ENCODE data around the gene CDH4. TPM values are rescaled to one million over a fixed set of nuclear protein-coding genes. Genes with fewer than 3 reads are reported as not detected.
A peak's percentile ranks its signal among the peaks of the same experiment; 100 is the strongest.

CDH4 gene
- total RNA-seq, 4 donors from 2014 or later, result 0.13 to 0.38 (median 0.21) TPM; not detected in 1

DNA sequence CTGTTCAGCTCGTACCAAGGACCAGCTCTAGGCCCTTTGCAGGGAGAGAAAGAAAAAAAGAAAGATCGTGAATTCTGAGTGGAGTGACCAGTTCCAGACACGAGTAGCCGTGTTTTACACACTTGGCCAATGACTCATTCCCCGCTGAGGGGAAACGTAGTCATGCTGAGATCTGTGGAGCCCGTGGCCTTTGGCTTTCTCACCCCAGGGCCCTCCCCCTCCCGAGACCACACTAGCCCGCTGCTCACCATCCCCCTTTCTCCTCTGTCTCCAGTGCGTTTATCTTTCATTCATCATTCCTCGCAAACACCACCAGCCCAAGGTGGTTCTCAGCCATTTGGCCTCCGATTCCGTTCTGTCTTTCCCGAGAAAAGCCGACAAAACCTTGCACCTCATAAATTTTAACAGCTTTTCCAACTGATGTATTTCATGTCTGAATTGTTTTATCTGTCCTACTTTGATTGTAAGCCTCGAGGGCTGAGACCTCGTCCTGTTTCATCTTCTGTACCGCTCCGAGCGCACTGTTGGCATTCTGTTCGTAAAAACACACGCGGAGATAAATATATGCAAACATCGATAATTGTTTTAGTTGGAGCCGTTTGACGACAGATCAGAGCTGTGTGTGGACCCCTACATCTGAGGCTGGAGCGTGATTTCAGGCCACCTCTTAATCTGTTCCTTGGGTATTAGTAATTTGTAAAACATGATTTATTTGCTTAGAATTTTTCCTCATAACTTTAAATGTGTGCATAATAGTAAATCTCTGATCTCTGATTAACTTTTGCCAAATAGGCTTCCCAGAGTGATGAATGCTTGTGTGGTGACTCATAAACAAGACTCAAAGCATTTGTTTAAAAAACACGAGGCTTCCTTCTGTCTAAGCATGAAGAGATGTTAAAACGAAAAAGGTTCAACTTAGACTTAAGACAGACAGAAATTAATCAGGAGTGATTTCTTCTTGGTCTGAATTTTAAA, 336.6 kb downstream of the CDH4 start:
- H3K9me3 ChIP-seq, result peaks cover 0 to 18% (median 6%) of the 10 kb centered on the region in 3 donors
- H3K36me3 ChIP-seq, result no peaks in the 10 kb centered on the region
- TF ChIP-seq, protein P1, sequence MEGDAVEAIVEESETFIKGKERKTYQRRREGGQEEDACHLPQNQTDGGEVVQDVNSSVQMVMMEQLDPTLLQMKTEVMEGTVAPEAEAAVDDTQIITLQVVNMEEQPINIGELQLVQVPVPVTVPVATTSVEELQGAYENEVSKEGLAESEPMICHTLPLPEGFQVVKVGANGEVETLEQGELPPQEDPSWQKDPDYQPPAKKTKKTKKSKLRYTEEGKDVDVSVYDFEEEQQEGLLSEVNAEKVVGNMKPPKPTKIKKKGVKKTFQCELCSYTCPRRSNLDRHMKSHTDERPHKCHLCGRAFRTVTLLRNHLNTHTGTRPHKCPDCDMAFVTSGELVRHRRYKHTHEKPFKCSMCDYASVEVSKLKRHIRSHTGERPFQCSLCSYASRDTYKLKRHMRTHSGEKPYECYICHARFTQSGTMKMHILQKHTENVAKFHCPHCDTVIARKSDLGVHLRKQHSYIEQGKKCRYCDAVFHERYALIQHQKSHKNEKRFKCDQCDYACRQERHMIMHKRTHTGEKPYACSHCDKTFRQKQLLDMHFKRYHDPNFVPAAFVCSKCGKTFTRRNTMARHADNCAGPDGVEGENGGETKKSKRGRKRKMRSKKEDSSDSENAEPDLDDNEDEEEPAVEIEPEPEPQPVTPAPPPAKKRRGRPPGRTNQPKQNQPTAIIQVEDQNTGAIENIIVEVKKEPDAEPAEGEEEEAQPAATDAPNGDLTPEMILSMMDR (IDR thresholded peaks at IDR 0.05), result no peak
- no peak for TF ChIP-seq POLR2A (IDR thresholded peaks at IDR 0.05)
- WGBS, 2 donors, result 10 to 13% methylated on average over 29 of the region's 29 CpGs
- intact Hi-C loops (cut with DNase I), result no loop called here
- peaks cover 0 to 29% (median 0%) of the 10 kb centered on the region in 4 donors for H3K27me3 ChIP-seq
- peak overlapping the region in 1 of 4 donors; percentile 13 for H3K27ac ChIP-seq
- no peak for DNase-seq
- peak overlapping the region in 1 of 4 donors; percentile 1 for H3K4me3 ChIP-seq
- H3K4me1 ChIP-seq, result peaks cover 0 to 19% (median 0%) of the 10 kb centered on the region in 3 donors

DNA sequence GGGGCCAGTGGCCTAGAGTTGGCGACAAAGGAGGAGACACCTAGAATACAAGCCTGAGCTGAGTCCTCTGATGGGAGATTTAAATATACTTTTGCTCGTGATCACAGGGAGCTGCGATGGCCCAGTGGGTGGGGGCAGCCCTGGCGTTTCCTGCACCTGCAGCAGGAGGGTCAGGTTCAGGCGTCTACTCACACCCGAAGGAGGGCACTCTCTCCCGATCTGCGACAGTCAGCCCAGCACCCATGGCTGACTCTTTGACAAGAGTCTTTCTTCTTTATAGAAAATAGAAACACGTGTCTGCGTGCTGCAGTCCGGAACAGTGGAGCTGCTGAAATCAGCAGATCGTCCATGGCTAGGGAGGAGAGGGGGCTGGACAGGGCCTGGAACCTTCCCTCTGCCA, 338.2 kb downstream of the CDH4 start:
- TF ChIP-seq POLR2A (IDR thresholded peaks at IDR 0.05), result no peak
- TF ChIP-seq, protein P1 (IDR thresholded peaks at IDR 0.05), result no peak
- 60 to 75% methylated on average over 3 to 12 of the region's 12 CpGs for WGBS, 2 donors
- no peak overlapping the region for H3K27ac ChIP-seq
- peaks cover 0 to 18% (median 6%) of the 10 kb centered on the region in 3 donors for H3K9me3 ChIP-seq
- peaks cover 0 to 29% (median 0%) of the 10 kb centered on the region in 4 donors for H3K27me3 ChIP-seq
- H3K4me3 ChIP-seq, result no peak overlapping the region
- intact Hi-C loops (cut with DNase I), result no loop called here
- H3K36me3 ChIP-seq, result no peaks in the 10 kb centered on the region
- peaks cover 0 to 19% (median 0%) of the 10 kb centered on the region in 3 donors for H3K4me1 ChIP-seq
- DNase-seq, result no peak

DNA sequence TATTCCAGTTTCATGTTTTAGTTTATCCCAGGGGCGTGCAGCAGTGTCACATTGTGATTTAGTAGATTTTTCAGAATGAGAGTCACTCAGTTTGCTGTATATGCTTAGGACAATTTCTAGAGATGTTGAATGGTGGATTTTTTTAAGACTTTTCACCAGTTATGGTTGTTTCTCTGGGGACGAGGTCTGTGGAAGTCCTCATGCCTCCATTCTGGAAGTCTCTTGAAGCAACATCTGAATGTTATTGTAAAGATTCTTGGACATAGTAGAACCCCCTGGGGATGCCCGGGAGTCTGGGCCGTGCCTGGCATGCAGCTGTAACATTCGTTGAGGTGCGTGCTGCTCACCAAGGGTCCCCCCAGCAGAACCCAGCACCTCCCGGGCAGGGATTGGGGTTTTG, 341.5 kb downstream of the CDH4 start:
- peaks cover 0 to 17% (median 0%) of the 10 kb centered on the region in 4 donors for H3K27me3 ChIP-seq
- H3K9me3 ChIP-seq, result peaks cover 0 to 32% (median 11%) of the 10 kb centered on the region in 3 donors
- no peak overlapping the region for H3K4me3 ChIP-seq
- H3K4me1 ChIP-seq, result peaks cover 0 to 14% (median 0%) of the 10 kb centered on the region in 3 donors
- TF ChIP-seq, protein P1 (IDR thresholded peaks at IDR 0.05), result no peak
- no peak for TF ChIP-seq POLR2A (IDR thresholded peaks at IDR 0.05)
- 62 to 90% methylated on average over 3 to 6 of the region's 7 CpGs for WGBS, 2 donors
- intact Hi-C loops (cut with DNase I), result no loop called here
- DNase-seq, result no peak
- H3K36me3 ChIP-seq, result no peaks in the 10 kb centered on the region
- H3K27ac ChIP-seq, result no peak overlapping the region

DNA sequence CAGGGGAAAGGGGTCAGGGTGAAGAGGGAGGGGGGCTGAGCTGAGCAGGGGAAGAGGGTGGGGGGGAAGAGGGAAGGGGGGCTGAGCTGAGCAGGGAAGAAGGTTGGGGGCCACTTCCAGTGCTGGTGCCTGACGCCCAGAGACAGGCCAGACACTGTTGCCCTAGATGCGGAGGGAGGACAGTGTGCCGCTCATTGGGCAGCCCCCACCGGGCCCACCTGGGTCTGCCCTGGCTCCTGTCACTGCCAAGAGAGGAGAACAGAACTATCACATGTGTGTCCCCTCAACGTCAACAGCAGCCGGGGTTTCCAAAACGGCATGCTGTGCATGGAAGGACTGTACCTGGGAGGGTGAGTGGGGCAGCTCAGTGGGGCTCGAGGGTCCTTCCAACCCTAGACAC, 342.1 kb downstream of the CDH4 start:
- no peak for DNase-seq
- Histone ChIP-seq H3K4me1 (peaks cover 0 to 8% (median 0%) of the 10 kb centered on the region in 3 donors), H3K36me3 (no peaks in the 10 kb centered on the region), H3K27ac (no peak overlapping the region), H3K27me3 (peaks cover 0 to 12% (median 0%) of the 10 kb centered on the region in 4 donors), H3K4me3 (no peak overlapping the region), H3K9me3 (peaks cover 0 to 32% (median 11%) of the 10 kb centered on the region in 3 donors)
- 85 to 90% methylated on average over 6 to 7 of the region's 8 CpGs for WGBS, 2 donors
- intact Hi-C loops (cut with DNase I), result no loop called here
- no peak for TF ChIP-seq POLR2A (IDR thresholded peaks at IDR 0.05)
- TF ChIP-seq, protein P1 (IDR thresholded peaks at IDR 0.05), result no peak

DNA sequence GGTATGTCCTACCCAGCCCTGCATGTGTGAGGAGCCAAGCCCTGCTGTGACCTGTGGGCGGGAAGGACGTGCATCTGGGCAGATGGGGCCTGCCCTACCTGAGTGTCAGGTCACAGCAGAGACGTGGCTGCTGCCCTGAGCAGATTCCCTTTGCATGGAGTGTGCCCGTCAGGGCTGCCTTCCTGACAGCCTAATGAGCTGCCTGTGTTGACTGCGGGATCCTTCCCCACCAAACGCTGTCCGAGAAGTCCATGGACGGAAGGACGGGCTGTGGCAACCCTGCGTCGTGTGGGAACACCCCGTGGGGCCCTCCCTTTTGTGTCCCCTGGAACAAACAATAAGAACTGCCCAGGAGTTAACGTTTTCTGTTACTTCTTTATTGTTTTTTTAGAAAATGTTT, 343.2 kb downstream of the CDH4 start:
- 86 to 89% methylated on average over 9 to 13 of the region's 13 CpGs for WGBS, 2 donors

More for the DNA sequence above, 343.2 kb downstream of the CDH4 start:
- Histone ChIP-seq H3K27ac (no peak overlapping the region), H3K36me3 (no peaks in the 10 kb centered on the region), H3K4me1 (no peaks in the 10 kb centered on the region), H3K27me3 (peaks cover 0 to 8% (median 0%) of the 10 kb centered on the region in 4 donors), H3K4me3 (no peak overlapping the region), H3K9me3 (peaks cover 0 to 32% (median 11%) of the 10 kb centered on the region in 3 donors)
- no peak for TF ChIP-seq POLR2A (IDR thresholded peaks at IDR 0.05)
- TF ChIP-seq, protein P1 (IDR thresholded peaks at IDR 0.05), result no peak
- intact Hi-C loops (cut with DNase I), result no loop called here
- DNase-seq, result no peak
